ENCODE measurements around the gene TREH. TPM values are rescaled to one million over a fixed set of nuclear protein-coding genes. Genes with fewer than 3 reads are reported as not detected.

Gene TREH
- not detected in 2 replicates for total RNA-seq

GRCh38 chr11:118679483-118679882, at the start of gene TREH:
TSS of gene TREH (minus strand) at chr11:118679650. CDS start at chr11:118679627, 23 bp downstream.

GRCh38 chr11:118607401-118608359, 71.8 kb downstream of the TREH start, which contains the start of gene PHLDB1:
TSS of gene PHLDB1 (plus strand) at chr11:118607615. CDS start at chr11:118613837, 6,222 bp downstream.

Other genes starting within 250 kb of the TREH start
- 12.8 and 20.9 TPM in 2 replicates for gene KMT2A, start 243.2 kb downstream of the TREH start, total RNA-seq
- 0.58 and 1.7 TPM in 2 replicates for gene TTC36, start 152.2 kb downstream of the TREH start, total RNA-seq
- 10.9 and 15.5 TPM in 2 replicates for gene TMEM25, start 148.5 kb downstream of the TREH start, total RNA-seq
- 21.7 and 27.0 TPM in 2 replicates for gene IFT46, start 113.7 kb downstream of the TREH start, total RNA-seq
- gene ARCN1, start 107.2 kb downstream of the TREH start, total RNA-seq: 159 and 212 TPM in 2 replicates
- gene PHLDB1, start 72.0 kb downstream of the TREH start, total RNA-seq: 62.0 and 99.7 TPM in 2 replicates
- 117 and 118 TPM in 2 replicates for gene DDX6, start 111.5 kb upstream of the TREH start, total RNA-seq
- not detected in 2 replicates for gene CXCR5, start 204.2 kb upstream of the TREH start, total RNA-seq
- 13.0 and 19.2 TPM in 2 replicates for gene BCL9L, start 246.3 kb upstream of the TREH start, total RNA-seq